WTC11 (cell line): ENCODE data around the gene CACNA1C.

Experiments
- ELF4 ChIP-seq: sonication (generic); formaldehyde crosslinking; IDR thresholded peaks from 2 replicates; pipeline ENCODE4 v1.8.1; 2022; ENCODE audit warnings: low read depth, mild to moderate bottlenecking, moderate library complexity, missing genetic modification reagents
- JUN ChIP-seq: sonication (generic); formaldehyde crosslinking; IDR thresholded peaks from 2 replicates; pipeline ENCODE4 v1.8.0; 2023; ENCODE audit warnings: mild to moderate bottlenecking, missing genetic modification reagents

- no peak for TF ChIP-seq ELF4 (CRISPR knock-in tag)
- no peak for TF ChIP-seq JUN (CRISPR knock-in tag)
These were observed 557.6 kb downstream of the CACNA1C start for GRCh38 chr12:2610358-2610757.
